HepG2 (cell line): ENCODE data around the gene PLOD2. TPM values are rescaled to one million over a fixed set of nuclear protein-coding genes. Genes with fewer than 3 reads are reported as not detected.

Experiments
- CCDC6 ChIP-seq: sonication (generic); formaldehyde crosslinking; IDR thresholded peaks from 2 replicates; pipeline ENCODE4 v1.8.1; 2022; ENCODE audit warnings: mild to moderate bottlenecking, missing genetic modification reagents, moderate library complexity
- CREB1 ChIP-seq, 2 experiments: fragments of 450-650 bp in 1 of 2; IDR thresholded peaks; 2 replicates each; pipeline ENCODE4 v1.6.1; 2016 to 2017; ENCODE audit warnings: control low read depth in 1 of 2, mild to moderate bottlenecking in 1 of 2, missing compliant biosample characterization in 1 of 2, missing genetic modification characterization in 1 of 2
- CREM ChIP-seq, 2 experiments: sonication (generic) in 1 of 2; formaldehyde crosslinking in 1 of 2; IDR thresholded peaks; 2 replicates each; pipeline versions ENCODE4 v1.4.0 to v1.6.1; 2016 to 2020; ENCODE audit warnings: antibody characterized with exemption in 1 of 2, mild to moderate bottlenecking in 1 of 2, missing genetic modification reagents in 1 of 2
- EP300 ChIP-seq, 3 experiments: sonication (generic) in 1 of 3; formaldehyde crosslinking in 1 of 3; IDR thresholded peaks; 2 replicates each; pipeline versions ENCODE4 v1.5.1 to v1.6.1; 2011 to 2020; ENCODE audit warnings: low read depth in 2 of 3, low read length in 2 of 3, borderline replicate concordance in 1 of 3, improper control_type of control experiment in 1 of 3, mild to moderate bottlenecking in 1 of 3, missing genetic modification reagents in 1 of 3, moderate library complexity in 1 of 3
- FOXC1 ChIP-seq: sonication (generic); formaldehyde crosslinking; IDR thresholded peaks from 2 replicates; pipeline ENCODE4 v1.8.0; 2022; ENCODE audit warnings: mild to moderate bottlenecking, missing genetic modification reagents, borderline replicate concordance
- GFI1 ChIP-seq: sonication (generic); formaldehyde crosslinking; IDR thresholded peaks from 2 replicates; pipeline ENCODE4 v1.5.0; 2020; ENCODE audit warnings: missing genetic modification reagents, mild to moderate bottlenecking, borderline replicate concordance
- HDAC1 ChIP-seq: sonication (generic); formaldehyde crosslinking; IDR thresholded peaks from 2 replicates; pipeline ENCODE4 v1.5.1; 2020; ENCODE audit warnings: mild to moderate bottlenecking, missing genetic modification reagents
- IKZF5 ChIP-seq: IDR thresholded peaks from 2 replicates; pipeline ENCODE4 v1.6.1; 2018; ENCODE audit warnings: missing genetic modification reagents, mild to moderate bottlenecking, missing compliant biosample characterization
- KAT8 ChIP-seq: IDR thresholded peaks from 2 replicates; pipeline ENCODE4 v1.6.1; 2016; ENCODE audit warnings: missing genetic modification reagents, missing compliant biosample characterization
- KLF11 ChIP-seq: IDR thresholded peaks from 2 replicates; pipeline ENCODE4 v1.6.1; 2016; ENCODE audit warnings: missing compliant biosample characterization
- NAIF1 ChIP-seq: sonication (generic); formaldehyde crosslinking; IDR thresholded peaks from 2 replicates; pipeline ENCODE4 v1.5.0; 2020; ENCODE audit warnings: mild to moderate bottlenecking, missing genetic modification reagents, borderline replicate concordance
- NCOA1 ChIP-seq: sonication (generic); formaldehyde crosslinking; IDR thresholded peaks from 2 replicates; pipeline ENCODE4 v1.9.0; 2021; ENCODE audit warnings: missing genetic modification reagents
- WIZ ChIP-seq: sonication (generic); formaldehyde crosslinking; IDR thresholded peaks from 2 replicates; pipeline ENCODE4 v1.5.1; 2020; ENCODE audit warnings: mild to moderate bottlenecking, missing genetic modification reagents
- ZBTB39 ChIP-seq: sonication (generic); formaldehyde crosslinking; IDR thresholded peaks from 2 replicates; pipeline ENCODE4 v1.5.0; 2020; ENCODE audit warnings: missing genetic modification reagents
- ZNF121 ChIP-seq: sonication (generic); formaldehyde crosslinking; IDR thresholded peaks from 2 replicates; pipeline ENCODE4 v1.5.0; 2020; ENCODE audit warnings: mild to moderate bottlenecking, missing genetic modification reagents
- ZNF17 ChIP-seq: sonication (generic); formaldehyde crosslinking; IDR thresholded peaks from 2 replicates; pipeline ENCODE4 v1.5.0; 2020; ENCODE audit warnings: mild to moderate bottlenecking, missing genetic modification reagents
- ZNF232 ChIP-seq: sonication (generic); formaldehyde crosslinking; IDR thresholded peaks from 2 replicates; pipeline ENCODE4 v1.4.0; 2020; ENCODE audit warnings: missing genetic modification reagents, borderline replicate concordance
- ZNF30 ChIP-seq: sonication (generic); formaldehyde crosslinking; IDR thresholded peaks from 2 replicates; pipeline ENCODE4 v1.5.0; 2020; ENCODE audit warnings: mild to moderate bottlenecking, missing genetic modification reagents
- ZNF335 ChIP-seq: sonication (generic); formaldehyde crosslinking; IDR thresholded peaks from 2 replicates; pipeline ENCODE4 v1.4.0; 2020; ENCODE audit warnings: missing genetic modification reagents
- ZNF337 ChIP-seq: sonication (generic); formaldehyde crosslinking; IDR thresholded peaks from 2 replicates; pipeline ENCODE4 v1.5.1; 2020; ENCODE audit warnings: missing genetic modification reagents, low read depth, mild to moderate bottlenecking, borderline replicate concordance
- ZNF569 ChIP-seq: sonication (generic); formaldehyde crosslinking; IDR thresholded peaks from 2 replicates; pipeline ENCODE4 v1.5.0; 2020; ENCODE audit warnings: mild to moderate bottlenecking, missing genetic modification reagents, moderate library complexity, borderline replicate concordance
- ZNF615 ChIP-seq: sonication (generic); formaldehyde crosslinking; IDR thresholded peaks from 2 replicates; pipeline ENCODE4 v1.5.0; 2020; ENCODE audit warnings: mild to moderate bottlenecking, missing genetic modification reagents, borderline replicate concordance
- ZNF704 ChIP-seq: sonication (generic); formaldehyde crosslinking; IDR thresholded peaks from 2 replicates; pipeline ENCODE4 v1.8.1; 2023; ENCODE audit warnings: mild to moderate bottlenecking, inconsistent platforms, moderate library complexity, missing genetic modification reagents, borderline replicate concordance
- ZNF768 ChIP-seq: sonication (generic); formaldehyde crosslinking; IDR thresholded peaks from 2 replicates; pipeline ENCODE4 v1.4.0; 2020; ENCODE audit warnings: missing genetic modification reagents
- ZSCAN12 ChIP-seq: sonication (generic); formaldehyde crosslinking; IDR thresholded peaks from 2 replicates; pipeline ENCODE4 v1.9.0; 2021; ENCODE audit warnings: mild to moderate bottlenecking, missing genetic modification reagents
- polyA plus RNA-seq, 8 experiments: library from polyadenylated mRNA; depleted of rRNA in 3 of 8; stranded (reverse) in 7 of 8; unstranded in 1 of 8; fragments of >200 nt; fragmentation: Illumina TruSeq in 4 of 8; extraction: Trizol in 4 of 8; gene quantifications; 2 replicates each; pipeline versions ENCODE4 v1.2.1 to v1.2.3, GENCODE V29; 2011 to 2016; ENCODE audit warnings: low read depth in 4 of 8, missing spikeins in 1 of 8, mixed read lengths in 1 of 8; ENCODE audit not compliant: insufficient read depth in 1 of 8
- total RNA-seq, 5 experiments: library from RNA; depleted of rRNA; stranded (reverse); fragments of >200 nt; fragmentation: Illumina TruSeq; extraction: Trizol; gene quantifications; 2 replicates each; pipeline ENCODE4 v1.2.3, GENCODE V29; 2016; ENCODE audit warnings: low read depth in 1 of 5

PLOD2 gene
- total and polyA plus RNA-seq, 2 of the 13 experiments (the other 11 are each of a cell fraction or from before 2014, with no cell fraction given): 107 to 161 TPM

- peak in 1 of 2 experiments; percentile 18; a peak in 1 of 4 replicates for TF ChIP-seq EP300 (IDR thresholded peaks at IDR 0.05; ENCODE audit: low read depth in 2 of 2, low read length in 2 of 2)
- no peak for TF ChIP-seq EP300 (CRISPR knock-in tag; IDR thresholded peaks at IDR 0.05; ENCODE audit: borderline replicate concordance)
- 0 out of 2 replicates have a peak, but pooled peaks have one; percentile 13 for TF ChIP-seq CCDC6 (CRISPR knock-in tag)
- TF ChIP-seq GFI1 (CRISPR knock-in tag): peak; percentile 83
- TF ChIP-seq NAIF1 (CRISPR knock-in tag): 0 out of 2 replicates have a peak, but pooled peaks have one; percentile 50
- TF ChIP-seq ZNF17 (CRISPR knock-in tag): 0 out of 2 replicates have a peak, but pooled peaks have one; percentile 37
- no peak for TF ChIP-seq ZNF30 (CRISPR knock-in tag)
- TF ChIP-seq ZSCAN12 (CRISPR knock-in tag): peak; percentile 43; the same call in 1 of the 2 replicates
- peak; percentile 18; the same call in 1 of the 2 replicates for TF ChIP-seq ZNF337 (CRISPR knock-in tag)
- TF ChIP-seq IKZF5 (CRISPR knock-in tag): 0 out of 2 replicates have a peak, but pooled peaks have one; percentile 19
- TF ChIP-seq ZNF569 (CRISPR knock-in tag): 0 out of 2 replicates have a peak, but pooled peaks have one; percentile 20
- 0 out of 2 replicates have a peak, but pooled peaks have one; percentile 5 for TF ChIP-seq ZNF232 (CRISPR knock-in tag)
- TF ChIP-seq HDAC1 (CRISPR knock-in tag): 0 out of 2 replicates have a peak, but pooled peaks have one; percentile 5
- 0 out of 2 replicates have a peak, but pooled peaks have one; percentile 28 for TF ChIP-seq ZBTB39 (CRISPR knock-in tag)
- TF ChIP-seq FOXC1 (CRISPR knock-in tag): 0 out of 2 replicates have a peak, but pooled peaks have one; percentile 8
- TF ChIP-seq ZNF768: no peak
- no peak for TF ChIP-seq CREB1 (IDR thresholded peaks at IDR 0.05)
- TF ChIP-seq CREB1 (CRISPR knock-in tag; IDR thresholded peaks at IDR 0.05): 0 out of 2 replicates have a peak, but pooled peaks have one; percentile 4
- TF ChIP-seq KAT8 (CRISPR knock-in tag): 0 out of 2 replicates have a peak, but pooled peaks have one; percentile 4
- peak; percentile 3; the same call in 1 of the 2 replicates for TF ChIP-seq ZNF121 (CRISPR knock-in tag)
- TF ChIP-seq ZNF335 (CRISPR knock-in tag): 0 out of 2 replicates have a peak, but pooled peaks have one; percentile 13
- TF ChIP-seq NCOA1 (CRISPR knock-in tag): 0 out of 2 replicates have a peak, but pooled peaks have one; percentile 5
- TF ChIP-seq CREM (IDR thresholded peaks at IDR 0.05): 0 out of 2 replicates have a peak, but pooled peaks have one; percentile 9
- no peak for TF ChIP-seq CREM (CRISPR knock-in tag; IDR thresholded peaks at IDR 0.05)
- TF ChIP-seq KLF11 (CRISPR knock-in tag): peak; percentile 9; the same call in 1 of the 2 replicates
- 0 out of 2 replicates have a peak, but pooled peaks have one; percentile 58 for TF ChIP-seq ZNF615 (CRISPR knock-in tag)
- no peak for TF ChIP-seq WIZ
- TF ChIP-seq ZNF704 (CRISPR knock-in tag): peak; percentile 14; the same call in 1 of the 2 replicates
Measured at GRCh38 chr3:146161663-146162002, 649 bp upstream of the PLOD2 start (continued).
